ENCODE measurements around the gene ACP6.
A peak's percentile ranks its signal among the peaks of the same experiment; 100 is the strongest.
"Not testable (repeated sequence)": the region's sequence is repeated elsewhere in the genome, so short reads cannot be mapped to it uniquely, and the experiment has no call there.

ACP6 gene

DNA sequence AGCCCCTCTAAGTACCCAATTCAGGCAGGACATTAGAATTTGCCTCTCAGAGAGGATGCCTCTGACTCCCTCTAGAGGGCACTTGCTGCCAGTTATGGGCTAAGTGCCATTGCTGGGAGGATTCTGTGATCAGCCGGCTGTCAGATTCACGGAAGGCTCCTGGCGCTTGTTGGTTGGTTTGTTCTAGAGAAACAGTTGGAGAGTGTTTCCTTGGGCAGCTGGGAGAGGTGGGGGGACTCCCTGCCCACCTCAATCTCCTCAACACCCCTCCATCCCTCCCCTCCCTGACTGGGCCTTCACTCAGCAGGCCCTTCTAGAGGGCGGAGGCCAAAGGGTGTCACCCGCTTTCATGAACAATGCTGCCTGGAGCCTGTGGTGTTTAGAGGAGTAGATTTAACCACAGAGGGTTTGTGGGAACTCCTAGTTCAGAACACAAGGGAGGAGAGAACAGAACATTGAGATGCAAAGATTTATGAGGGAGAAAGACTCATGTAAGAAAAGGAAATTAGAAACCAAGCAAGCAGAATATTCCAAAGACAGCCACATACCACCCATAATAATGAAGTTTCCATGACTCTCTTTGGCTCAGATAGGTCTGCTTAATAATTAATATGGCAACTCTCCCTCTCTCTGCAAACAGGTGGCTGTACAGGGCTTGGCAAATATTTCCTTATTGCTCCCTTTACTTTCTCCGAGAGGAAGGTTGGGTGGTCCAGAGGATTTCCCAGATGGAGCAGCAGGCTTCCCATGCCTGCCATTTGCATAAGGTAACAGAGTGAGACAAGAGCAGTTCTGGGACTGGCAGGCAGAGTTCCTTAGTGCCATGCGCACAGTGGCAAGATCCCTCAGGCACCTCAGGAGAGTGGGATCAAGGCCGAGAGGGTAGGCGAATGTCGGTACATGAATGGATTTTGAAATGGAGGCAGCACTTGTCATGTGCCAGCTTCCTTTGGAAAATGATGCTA, 30.0 kb upstream of the ACP6 start:
- DNase-seq (ENCODE audit: low read depth), result peak; percentile 76
- no peak overlapping the region for H3K4me3 ChIP-seq (replicated peaks; ENCODE audit: low read depth, low read length)
- TF ChIP-seq, protein P1, sequence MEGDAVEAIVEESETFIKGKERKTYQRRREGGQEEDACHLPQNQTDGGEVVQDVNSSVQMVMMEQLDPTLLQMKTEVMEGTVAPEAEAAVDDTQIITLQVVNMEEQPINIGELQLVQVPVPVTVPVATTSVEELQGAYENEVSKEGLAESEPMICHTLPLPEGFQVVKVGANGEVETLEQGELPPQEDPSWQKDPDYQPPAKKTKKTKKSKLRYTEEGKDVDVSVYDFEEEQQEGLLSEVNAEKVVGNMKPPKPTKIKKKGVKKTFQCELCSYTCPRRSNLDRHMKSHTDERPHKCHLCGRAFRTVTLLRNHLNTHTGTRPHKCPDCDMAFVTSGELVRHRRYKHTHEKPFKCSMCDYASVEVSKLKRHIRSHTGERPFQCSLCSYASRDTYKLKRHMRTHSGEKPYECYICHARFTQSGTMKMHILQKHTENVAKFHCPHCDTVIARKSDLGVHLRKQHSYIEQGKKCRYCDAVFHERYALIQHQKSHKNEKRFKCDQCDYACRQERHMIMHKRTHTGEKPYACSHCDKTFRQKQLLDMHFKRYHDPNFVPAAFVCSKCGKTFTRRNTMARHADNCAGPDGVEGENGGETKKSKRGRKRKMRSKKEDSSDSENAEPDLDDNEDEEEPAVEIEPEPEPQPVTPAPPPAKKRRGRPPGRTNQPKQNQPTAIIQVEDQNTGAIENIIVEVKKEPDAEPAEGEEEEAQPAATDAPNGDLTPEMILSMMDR (IDR thresholded peaks at IDR 0.05; ENCODE audit: low read length, missing control alignments), result peak; percentile 99

DNA sequence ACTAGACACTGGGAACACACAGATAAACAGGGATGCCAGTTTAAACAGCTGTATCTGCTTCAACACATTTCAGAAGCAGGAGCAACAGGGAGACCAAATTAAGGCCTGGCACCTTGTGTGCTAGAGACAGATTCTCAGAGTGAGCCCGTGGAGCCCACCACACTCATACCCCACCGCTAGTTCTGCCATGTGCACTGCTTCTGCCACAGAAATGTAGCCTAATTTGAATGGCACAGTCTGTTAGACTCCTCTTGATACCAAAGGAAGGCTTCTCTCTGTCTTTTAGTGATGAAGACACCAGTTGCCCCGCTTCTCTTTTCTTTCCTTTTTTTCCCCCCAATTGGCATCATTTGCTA, 29.3 kb upstream of the ACP6 start:
- DNase-seq (ENCODE audit: low read depth), result no peak
- no peak overlapping the region for H3K4me3 ChIP-seq (replicated peaks; ENCODE audit: low read depth, low read length)
- TF ChIP-seq, protein P1 (IDR thresholded peaks at IDR 0.05; ENCODE audit: low read length, missing control alignments), result no peak

DNA sequence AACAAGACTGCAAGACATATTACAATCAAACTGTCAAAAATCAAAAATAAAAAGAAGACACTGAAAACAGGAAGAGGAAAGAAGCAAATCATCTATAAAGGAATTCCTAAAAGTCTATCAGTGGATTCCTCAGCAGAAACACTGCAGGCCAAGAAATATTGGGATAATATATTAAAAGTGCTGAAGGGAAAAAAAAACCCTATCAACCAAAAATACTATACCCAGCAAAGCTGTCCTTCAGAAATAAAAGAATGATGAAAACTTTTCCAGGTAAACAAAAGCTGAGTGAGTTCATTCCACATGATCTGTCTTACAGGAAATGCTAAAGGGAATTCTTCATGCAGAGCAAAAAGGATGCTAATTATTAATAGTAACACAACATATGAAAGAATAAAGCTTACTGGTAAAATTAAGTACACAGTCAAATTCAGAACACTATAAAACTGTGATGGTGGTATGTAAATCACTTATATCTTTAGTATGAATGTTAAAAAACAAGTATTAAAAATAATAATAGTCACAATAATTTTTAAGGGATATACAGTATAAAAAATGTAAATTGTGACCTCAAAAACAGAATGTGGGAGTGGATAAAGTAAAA, 12.9 kb upstream of the ACP6 start:
- TF ChIP-seq, protein P1 (IDR thresholded peaks at IDR 0.05; ENCODE audit: low read length, missing control alignments), result no peak
- H3K4me3 ChIP-seq (replicated peaks; ENCODE audit: low read depth, low read length), result no peak overlapping the region
- no peak for DNase-seq (ENCODE audit: low read depth)

DNA sequence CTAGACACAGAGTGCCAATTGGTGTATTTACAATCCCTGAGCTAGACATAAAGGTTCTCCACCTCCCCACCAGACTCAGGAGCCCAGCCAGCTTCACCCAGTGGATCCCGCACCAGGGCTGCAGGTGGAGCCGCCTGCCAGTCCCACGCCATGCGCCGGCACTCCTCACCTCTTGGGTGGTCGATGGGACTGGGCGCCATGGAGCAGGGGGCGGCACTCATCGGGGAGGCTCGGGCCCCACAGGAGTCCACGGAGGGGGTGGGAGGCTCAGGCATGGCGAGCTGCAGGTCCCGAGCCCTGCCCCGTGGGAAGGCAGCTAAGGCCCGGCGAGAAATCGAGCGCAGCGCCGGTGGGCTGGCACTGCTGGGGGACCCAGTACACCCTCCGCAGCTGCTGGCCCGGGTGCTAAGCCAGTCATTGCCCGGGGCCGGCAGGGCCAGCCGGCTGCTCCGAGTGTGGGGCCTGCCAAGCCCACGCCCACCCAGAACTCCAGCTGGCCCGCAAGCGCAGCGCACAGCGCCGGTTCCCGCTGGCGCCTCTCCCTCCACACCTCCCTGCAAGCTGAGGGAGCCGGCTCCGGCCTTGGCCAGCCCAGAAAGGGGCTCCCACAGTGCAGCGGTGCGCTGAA, 10.4 kb upstream of the ACP6 start:
- not testable (repeated sequence) for H3K4me3 ChIP-seq (replicated peaks; ENCODE audit: low read depth, low read length); DNase-seq (ENCODE audit: low read depth)

DNA sequence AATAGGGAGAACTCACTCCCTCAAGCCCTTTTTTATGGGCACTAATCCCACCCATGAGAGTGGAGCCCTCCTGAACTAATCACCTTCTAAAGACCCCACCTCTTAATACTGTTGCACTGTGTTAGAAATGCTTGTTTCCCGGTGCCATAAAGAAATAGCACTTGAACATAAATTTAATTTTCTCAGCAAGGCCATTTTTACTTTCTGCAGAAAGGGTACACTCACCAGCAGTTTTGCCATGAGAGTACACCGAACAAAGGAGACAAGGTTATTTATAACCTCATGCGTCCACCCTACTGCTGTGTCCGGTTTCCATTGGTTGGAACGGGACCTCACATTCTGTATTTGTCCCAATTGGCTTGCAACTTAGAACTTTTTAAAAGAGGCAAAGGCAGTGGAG, 7.4 kb upstream of the ACP6 start:
- H3K4me3 ChIP-seq (replicated peaks; ENCODE audit: low read depth, low read length); DNase-seq (ENCODE audit: low read depth): not testable (repeated sequence)

DNA sequence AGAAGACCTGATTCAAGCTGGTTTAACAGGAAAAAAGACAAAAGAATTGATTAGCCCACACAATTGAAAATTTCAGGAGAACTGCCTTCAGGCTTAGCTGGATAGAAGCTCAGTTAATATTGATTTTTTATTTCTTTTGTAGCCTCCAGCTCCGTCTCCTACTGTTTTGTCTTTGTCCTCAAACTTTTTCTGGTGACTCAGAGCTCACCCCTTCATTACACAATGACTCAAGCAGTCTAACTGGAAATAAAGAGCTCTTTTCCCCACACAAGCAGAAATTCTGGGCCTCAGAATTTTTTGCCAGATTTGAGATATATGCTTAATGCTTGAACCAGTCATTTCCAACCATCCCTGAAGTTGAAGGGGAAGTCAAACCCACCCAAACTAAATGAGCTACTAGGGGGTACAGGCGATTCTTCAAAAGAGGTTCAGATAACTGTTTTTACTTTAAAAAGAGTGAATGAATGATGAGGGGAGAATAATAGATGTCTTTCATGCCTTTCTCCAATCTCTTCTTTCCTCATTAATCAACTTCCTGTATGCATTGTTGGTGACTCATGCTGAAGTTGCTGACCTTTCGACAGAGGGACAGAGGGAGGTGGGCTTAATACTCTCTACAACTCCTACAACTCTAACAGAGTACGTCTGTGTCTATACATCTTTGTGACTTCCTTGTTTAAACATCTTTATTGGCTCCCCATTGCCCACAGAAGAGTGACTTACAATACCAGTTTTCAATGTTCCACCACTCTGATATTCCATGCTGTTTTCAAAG, 6.2 kb upstream of the ACP6 start:
- no peak overlapping the region for H3K4me3 ChIP-seq (replicated peaks; ENCODE audit: low read depth, low read length)
- DNase-seq (ENCODE audit: low read depth), result peak; percentile 76
- TF ChIP-seq, protein P1 (IDR thresholded peaks at IDR 0.05; ENCODE audit: low read length, missing control alignments), result no peak

DNA sequence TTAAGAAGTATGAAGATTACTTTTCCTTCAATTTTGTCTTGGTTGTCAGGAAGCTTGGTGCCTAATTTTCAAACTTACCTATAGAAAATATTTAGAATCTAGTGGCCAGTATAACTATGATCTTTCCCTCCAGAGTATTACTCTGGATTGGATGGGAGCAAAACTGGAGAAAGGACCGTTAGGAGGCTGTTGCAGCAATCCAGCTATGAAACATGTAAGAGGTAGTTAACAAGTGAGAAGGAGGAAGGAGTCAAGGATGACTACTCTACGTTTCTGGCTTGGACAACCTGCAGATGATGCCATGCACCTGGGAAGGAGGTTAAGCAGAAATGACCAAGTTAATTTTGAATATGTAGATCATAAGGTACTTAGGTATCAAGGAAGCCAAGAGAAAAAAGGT, 3.5 kb upstream of the ACP6 start:
- TF ChIP-seq, protein P1 (IDR thresholded peaks at IDR 0.05; ENCODE audit: low read length, missing control alignments), result no peak
- DNase-seq (ENCODE audit: low read depth), result no peak
- H3K4me3 ChIP-seq (replicated peaks; ENCODE audit: low read depth, low read length), result no peak overlapping the region
